HepG2 (cell line): ENCODE data around the gene IRF2. TPM values are rescaled to one million over a fixed set of nuclear protein-coding genes. Genes with fewer than 3 reads are reported as not detected.

Experiments
- FOXO1 ChIP-seq: sonication (generic); formaldehyde crosslinking; IDR thresholded peaks from 2 replicates; pipeline ENCODE4 v1.4.0; 2020; ENCODE audit warnings: missing genetic modification reagents
- HOXA5 ChIP-seq: sonication (generic); formaldehyde crosslinking; IDR thresholded peaks from 2 replicates; pipeline ENCODE4 v1.4.0; 2020; ENCODE audit warnings: missing genetic modification reagents
- MAF1 ChIP-seq: sonication (generic); formaldehyde crosslinking; IDR thresholded peaks from 2 replicates; pipeline ENCODE4 v1.5.0; 2020; ENCODE audit warnings: missing genetic modification reagents, borderline replicate concordance
- PRPF4 ChIP-seq: fragments of 200-400 bp; formaldehyde crosslinking; IDR thresholded peaks from 2 replicates; pipeline ENCODE4 v1.6.1; 2016; ENCODE audit warnings: low read length, low read depth; ENCODE audit not compliant: poor library complexity, severe bottlenecking
- SETDB1 ChIP-seq: sonication (generic); formaldehyde crosslinking; IDR thresholded peaks from 2 replicates; pipeline ENCODE4 v1.5.1; 2020; ENCODE audit warnings: missing genetic modification reagents, mild to moderate bottlenecking, borderline replicate concordance
- SMARCE1 ChIP-seq: fragments of 450-650 bp; IDR thresholded peaks from 2 replicates; pipeline ENCODE4 v1.6.1; 2017; ENCODE audit warnings: borderline replicate concordance
- SNAI1 ChIP-seq: sonication (generic); formaldehyde crosslinking; IDR thresholded peaks from 2 replicates; pipeline ENCODE4 v1.5.0; 2020; ENCODE audit warnings: mild to moderate bottlenecking, missing genetic modification reagents, borderline replicate concordance
- SRSF9 ChIP-seq: fragments of 200-400 bp; formaldehyde crosslinking; IDR thresholded peaks from 2 replicates; pipeline ENCODE4 v1.6.1; 2018; ENCODE audit warnings: borderline replicate concordance, mild to moderate bottlenecking, low read depth, low read length; ENCODE audit not compliant: insufficient read depth, poor library complexity, severe bottlenecking
- U2AF1 ChIP-seq: fragments of 200-400 bp; formaldehyde crosslinking; optimal IDR thresholded peaks from 2 replicates; pipeline ENCODE3; 2017; ENCODE audit warnings: mild to moderate bottlenecking, low read depth, low read length
- ZBTB8A ChIP-seq: sonication (generic); formaldehyde crosslinking; IDR thresholded peaks from 2 replicates; pipeline ENCODE4 v1.4.0; 2020; ENCODE audit warnings: mild to moderate bottlenecking, low read depth, missing genetic modification reagents, borderline replicate concordance
- ZFY ChIP-seq: sonication (generic); formaldehyde crosslinking; IDR thresholded peaks from 2 replicates; pipeline ENCODE4 v1.4.0; 2020; ENCODE audit warnings: missing genetic modification reagents
- ZNF124 ChIP-seq: sonication (generic); formaldehyde crosslinking; IDR thresholded peaks from 2 replicates; pipeline ENCODE4 v1.4.0; 2020; ENCODE audit warnings: missing genetic modification reagents
- ZNF282 ChIP-seq: fragments of 450-650 bp; IDR thresholded peaks from 2 replicates; pipeline ENCODE4 v1.6.1; 2018; ENCODE audit not compliant: partially characterized antibody
- ZNF30 ChIP-seq: sonication (generic); formaldehyde crosslinking; IDR thresholded peaks from 2 replicates; pipeline ENCODE4 v1.5.0; 2020; ENCODE audit warnings: mild to moderate bottlenecking, missing genetic modification reagents
- ZNF446 ChIP-seq: sonication (generic); formaldehyde crosslinking; IDR thresholded peaks from 2 replicates; pipeline ENCODE4 v1.5.0; 2020; ENCODE audit warnings: mild to moderate bottlenecking, missing genetic modification reagents
- ZNF75D ChIP-seq: sonication (generic); formaldehyde crosslinking; IDR thresholded peaks from 2 replicates; pipeline ENCODE4 v1.8.1; 2023; ENCODE audit warnings: missing genetic modification reagents, mild to moderate bottlenecking, borderline replicate concordance
- ZNF761 ChIP-seq: sonication (generic); formaldehyde crosslinking; conservative IDR thresholded peaks from 2 replicates; pipeline ENCODE4 v1.4.0; 2020; ENCODE audit warnings: mild to moderate bottlenecking, missing genetic modification reagents
- ZNF781 ChIP-seq: sonication (generic); formaldehyde crosslinking; IDR thresholded peaks from 2 replicates; pipeline ENCODE4 v1.5.1; 2020; ENCODE audit warnings: borderline replicate concordance, mild to moderate bottlenecking, missing genetic modification reagents; ENCODE audit errors: not compliant biosample characterization
- polyA plus RNA-seq, 8 experiments: library from polyadenylated mRNA; depleted of rRNA in 3 of 8; stranded (reverse) in 7 of 8; unstranded in 1 of 8; fragments of >200 nt; fragmentation: Illumina TruSeq in 4 of 8; extraction: Trizol in 4 of 8; gene quantifications; 2 replicates each; pipeline versions ENCODE4 v1.2.1 to v1.2.3, GENCODE V29; 2011 to 2016; ENCODE audit warnings: low read depth in 4 of 8, missing spikeins in 1 of 8, mixed read lengths in 1 of 8; ENCODE audit not compliant: insufficient read depth in 1 of 8
- total RNA-seq, 5 experiments: library from RNA; depleted of rRNA; stranded (reverse); fragments of >200 nt; fragmentation: Illumina TruSeq; extraction: Trizol; gene quantifications; 2 replicates each; pipeline ENCODE4 v1.2.3, GENCODE V29; 2016; ENCODE audit warnings: low read depth in 1 of 5
- TF ChIP-seq, protein P1 (sequence below): sonication (generic); formaldehyde crosslinking; IDR thresholded peaks from 2 replicates; pipeline ENCODE4 v1.8.0; 2023; ENCODE audit warnings: mild to moderate bottlenecking, missing genetic modification reagents
- TF ChIP-seq, protein P2 (sequence below), 2 experiments: sonication (generic) in 1 of 2; formaldehyde crosslinking in 1 of 2; IDR thresholded peaks; 2 replicates each; pipeline versions ENCODE4 v1.4.0 to v1.6.1; 2018 to 2020; ENCODE audit warnings: missing genetic modification reagents in 2 of 2, borderline replicate concordance in 1 of 2, low read depth in 1 of 2, mild to moderate bottlenecking in 1 of 2, missing biosample characterization in 1 of 2
- TF ChIP-seq, protein P3 (sequence below): sonication (generic); formaldehyde crosslinking; IDR thresholded peaks from 2 replicates; pipeline ENCODE4 v1.5.1; 2020; ENCODE audit warnings: mild to moderate bottlenecking, moderate library complexity, missing genetic modification reagents
- TF ChIP-seq, protein P4 (sequence below): sonication (generic); formaldehyde crosslinking; IDR thresholded peaks from 2 replicates; pipeline ENCODE4 v1.5.0; 2020; ENCODE audit warnings: missing genetic modification reagents

The IRF2 gene
- total and polyA plus RNA-seq, 2 of the 13 experiments (the other 11 are each of a cell fraction or from before 2014, with no cell fraction given): 15.5 to 28.8 TPM

DNA sequence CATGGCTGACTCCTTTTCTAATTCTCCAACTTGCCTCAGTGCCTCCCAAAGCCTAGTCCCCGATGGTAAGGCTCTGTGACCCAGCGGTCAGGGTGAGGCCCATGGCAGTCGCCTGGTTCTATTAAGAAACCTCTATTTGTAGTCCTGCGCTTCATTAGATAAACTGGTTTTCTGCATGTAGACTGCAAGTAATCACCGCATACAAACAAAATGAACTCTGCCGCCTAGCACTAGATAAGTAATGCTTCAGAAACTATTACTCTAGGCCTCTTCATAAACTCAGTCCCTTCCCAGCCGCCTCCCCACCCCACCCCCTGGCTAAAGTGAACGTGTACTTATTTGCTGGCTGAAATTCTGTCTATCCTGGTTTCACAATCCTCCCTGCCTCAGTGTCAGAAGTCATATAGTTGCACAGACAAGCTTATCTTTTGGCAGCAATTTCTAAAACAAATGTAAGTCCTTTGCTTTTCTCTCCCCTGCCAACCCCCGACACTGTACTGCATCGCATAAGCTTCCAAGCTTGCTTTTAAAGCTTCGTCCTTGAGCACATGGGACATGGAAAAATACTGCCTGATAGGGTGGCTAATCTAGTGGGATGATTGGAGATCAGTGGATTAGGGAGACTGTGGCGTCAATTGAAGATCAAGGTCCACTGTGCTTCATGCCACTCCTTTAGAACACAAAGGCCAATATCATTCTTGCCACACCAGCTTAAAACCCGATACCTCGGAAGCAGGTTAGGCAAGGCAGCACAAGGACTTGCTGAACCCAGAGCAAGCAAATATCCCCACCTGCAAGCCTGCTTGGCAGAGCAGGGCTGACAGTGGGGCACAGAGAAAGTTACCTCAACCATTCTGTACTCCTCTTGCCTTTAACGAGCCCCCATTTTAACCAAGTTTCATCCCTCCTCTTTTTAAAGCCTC lies 125.8 kb downstream of the IRF2 start (continued):
- TF ChIP-seq, protein P1, sequence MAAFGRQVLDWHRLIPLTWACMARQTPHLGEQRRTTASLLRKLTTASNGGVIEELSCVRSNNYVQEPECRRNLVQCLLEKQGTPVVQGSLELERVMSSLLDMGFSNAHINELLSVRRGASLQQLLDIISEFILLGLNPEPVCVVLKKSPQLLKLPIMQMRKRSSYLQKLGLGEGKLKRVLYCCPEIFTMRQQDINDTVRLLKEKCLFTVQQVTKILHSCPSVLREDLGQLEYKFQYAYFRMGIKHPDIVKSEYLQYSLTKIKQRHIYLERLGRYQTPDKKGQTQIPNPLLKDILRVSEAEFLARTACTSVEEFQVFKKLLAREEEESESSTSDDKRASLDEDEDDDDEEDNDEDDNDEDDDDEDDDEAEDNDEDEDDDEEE: 0 out of 2 replicates have a peak, but pooled peaks have one; percentile 45
- TF ChIP-seq, protein P2, sequence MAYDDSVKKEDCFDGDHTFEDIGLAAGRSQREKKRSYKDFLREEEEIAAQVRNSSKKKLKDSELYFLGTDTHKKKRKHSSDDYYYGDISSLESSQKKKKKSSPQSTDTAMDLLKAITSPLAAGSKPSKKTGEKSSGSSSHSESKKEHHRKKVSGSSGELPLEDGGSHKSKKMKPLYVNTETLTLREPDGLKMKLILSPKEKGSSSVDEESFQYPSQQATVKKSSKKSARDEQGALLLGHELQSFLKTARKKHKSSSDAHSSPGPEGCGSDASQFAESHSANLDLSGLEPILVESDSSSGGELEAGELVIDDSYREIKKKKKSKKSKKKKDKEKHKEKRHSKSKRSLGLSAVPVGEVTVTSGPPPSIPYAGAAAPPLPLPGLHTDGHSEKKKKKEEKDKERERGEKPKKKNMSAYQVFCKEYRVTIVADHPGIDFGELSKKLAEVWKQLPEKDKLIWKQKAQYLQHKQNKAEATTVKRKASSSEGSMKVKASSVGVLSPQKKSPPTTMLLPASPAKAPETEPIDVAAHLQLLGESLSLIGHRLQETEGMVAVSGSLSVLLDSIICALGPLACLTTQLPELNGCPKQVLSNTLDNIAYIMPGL (CRISPR knock-in tag; IDR thresholded peaks at IDR 0.05; ENCODE audit: borderline replicate concordance in 1 of 2, low read depth in 1 of 2): peak; percentile 40 to 67; a peak in 2 of 4 replicates
- TF ChIP-seq SRSF9 (no peak), ZNF124 (CRISPR knock-in tag) (no peak; the same call in 1 of the 2 replicates), ZNF781 (no peak), ZNF761 (CRISPR knock-in tag) (no peak), ZNF30 (CRISPR knock-in tag) (no peak), ZNF446 (CRISPR knock-in tag) (no peak), SETDB1 (no peak), SNAI1 (no peak; the same call in 1 of the 2 replicates), ZNF282 (no peak), FOXO1 (CRISPR knock-in tag) (peak; percentile 78), PRPF4 (no peak), MAF1 (no peak), HOXA5 (no peak; the same call in 1 of the 2 replicates), ZNF75D (no peak), SMARCE1 (no peak), ZBTB8A (CRISPR knock-in tag) (no peak), ZFY (peak; percentile 52), U2AF1 (no peak)
- TF ChIP-seq, protein P3, sequence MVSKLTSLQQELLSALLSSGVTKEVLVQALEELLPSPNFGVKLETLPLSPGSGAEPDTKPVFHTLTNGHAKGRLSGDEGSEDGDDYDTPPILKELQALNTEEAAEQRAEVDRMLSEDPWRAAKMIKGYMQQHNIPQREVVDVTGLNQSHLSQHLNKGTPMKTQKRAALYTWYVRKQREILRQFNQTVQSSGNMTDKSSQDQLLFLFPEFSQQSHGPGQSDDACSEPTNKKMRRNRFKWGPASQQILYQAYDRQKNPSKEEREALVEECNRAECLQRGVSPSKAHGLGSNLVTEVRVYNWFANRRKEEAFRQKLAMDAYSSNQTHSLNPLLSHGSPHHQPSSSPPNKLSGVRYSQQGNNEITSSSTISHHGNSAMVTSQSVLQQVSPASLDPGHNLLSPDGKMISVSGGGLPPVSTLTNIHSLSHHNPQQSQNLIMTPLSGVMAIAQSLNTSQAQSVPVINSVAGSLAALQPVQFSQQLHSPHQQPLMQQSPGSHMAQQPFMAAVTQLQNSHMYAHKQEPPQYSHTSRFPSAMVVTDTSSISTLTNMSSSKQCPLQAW (CRISPR knock-in tag): peak; percentile 95
- TF ChIP-seq, protein P4, sequence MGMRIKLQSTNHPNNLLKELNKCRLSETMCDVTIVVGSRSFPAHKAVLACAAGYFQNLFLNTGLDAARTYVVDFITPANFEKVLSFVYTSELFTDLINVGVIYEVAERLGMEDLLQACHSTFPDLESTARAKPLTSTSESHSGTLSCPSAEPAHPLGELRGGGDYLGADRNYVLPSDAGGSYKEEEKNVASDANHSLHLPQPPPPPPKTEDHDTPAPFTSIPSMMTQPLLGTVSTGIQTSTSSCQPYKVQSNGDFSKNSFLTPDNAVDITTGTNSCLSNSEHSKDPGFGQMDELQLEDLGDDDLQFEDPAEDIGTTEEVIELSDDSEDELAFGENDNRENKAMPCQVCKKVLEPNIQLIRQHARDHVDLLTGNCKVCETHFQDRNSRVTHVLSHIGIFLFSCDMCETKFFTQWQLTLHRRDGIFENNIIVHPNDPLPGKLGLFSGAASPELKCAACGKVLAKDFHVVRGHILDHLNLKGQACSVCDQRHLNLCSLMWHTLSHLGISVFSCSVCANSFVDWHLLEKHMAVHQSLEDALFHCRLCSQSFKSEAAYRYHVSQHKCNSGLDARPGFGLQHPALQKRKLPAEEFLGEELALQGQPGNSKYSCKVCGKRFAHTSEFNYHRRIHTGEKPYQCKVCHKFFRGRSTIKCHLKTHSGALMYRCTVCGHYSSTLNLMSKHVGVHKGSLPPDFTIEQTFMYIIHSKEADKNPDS (CRISPR knock-in tag): peak; percentile 96
